ENCODE measurements around the gene PWWP2B. TPM values are rescaled to one million over a fixed set of nuclear protein-coding genes. Genes with fewer than 3 reads are reported as not detected.

Gene PWWP2B
- total and polyA plus RNA-seq, 2 of the 4 experiments (the other 2 are of a cell fraction) = 1.7 to 2.2 TPM

GRCh38 chr10:132464256-132465192, 67.5 kb downstream of the PWWP2B start:
- no peak overlapping the region for H3K4me2 ChIP-seq (ENCODE audit: low read depth, low read length)
- H2BK20ac ChIP-seq (ENCODE audit: low read depth, low read length) = no peak overlapping the region
- H4K5ac ChIP-seq (ENCODE audit: low read depth, low read length) = no peak overlapping the region
- no peak overlapping the region for H3K14ac ChIP-seq (replicated peaks; ENCODE audit: low read depth, low read length)
- no peak overlapping the region; a peak in 1 of 4 replicates for H4K8ac ChIP-seq (ENCODE audit: low read depth in 2 of 2, low read length in 2 of 2)
- H2BK15ac ChIP-seq (ENCODE audit: low read depth, low read length) = no peak overlapping the region
- H3K4ac ChIP-seq (ENCODE audit: low read depth, low read length) = no peak overlapping the region
- H4K20me1 ChIP-seq (ENCODE audit: insufficient read depth, low read length) = no peaks in the 10 kb centered on the region
- H2AK9ac ChIP-seq (replicated peaks; ENCODE audit: low read depth, low read length, poor library complexity) = no peak overlapping the region
- POLR2A ChIA-PET (ENCODE audit: unreplicated experiment) = no interaction called here
- no peak overlapping the region for H3K27ac ChIP-seq (ENCODE audit: insufficient read depth, low read length)
- WGBS, 2 experiments (ENCODE audit: extremely low coverage in 2 of 2, insufficient read length in 1 of 2) = 45% methylated on average over 9 of the region's 22 CpGs; no CpG with 5 or more reads in 1 of the 2 experiments
- H3K9me1 ChIP-seq (ENCODE audit: insufficient read depth, low read length) = no peaks in the 10 kb centered on the region
- no peaks in the 10 kb centered on the region for H3K9me3 ChIP-seq (ENCODE audit: control insufficient read depth, insufficient read depth, low read length)
- H2AK5ac ChIP-seq (ENCODE audit: low read depth, low read length) = no peak overlapping the region
- H3K36me3 ChIP-seq (ENCODE audit: control insufficient read depth, insufficient read depth, low read length) = no peaks in the 10 kb centered on the region
- intact Hi-C loops (cut with micrococcal nuclease) = no loop called here
- H2AFZ ChIP-seq (replicated peaks; ENCODE audit: low read length, poor library complexity) = peak overlapping the region; percentile 80
- BruUV-seq (replicated peaks) = no TSS peak
- H3K9ac ChIP-seq (ENCODE audit: low read depth, low read length) = no peak overlapping the region
- H2BK120ac ChIP-seq (ENCODE audit: low read depth, low read length) = no peak overlapping the region
- no peak overlapping the region for H3K4me3 ChIP-seq (ENCODE audit: insufficient read depth, low read depth, low read length)
- ATAC-seq (ENCODE audit: low read depth) (no peak; the same call in 1 of the 2 replicates), DNase-seq (no peak)
- dilution Hi-C loops (cut with HindIII; ENCODE audit: low sequenced_read_pairs, unreplicated experiment) = no loop called here
- H3K79me1 ChIP-seq (ENCODE audit: low read depth in 1 of 2, low read length in 2 of 2) = no peaks in the 10 kb centered on the region
- in situ Hi-C loops (cut with MboI; ENCODE audit: low sequenced_read_pairs) = no loop called here
- no peaks in the 10 kb centered on the region; the same call in 1 of the 2 replicates for H3K4me1 ChIP-seq (ENCODE audit: control insufficient read depth, insufficient read depth, low read length)
- CTCF ChIA-PET = no interaction called here
- H2BK5ac ChIP-seq (ENCODE audit: low read depth, low read length, poor library complexity, severe bottlenecking) = no peak overlapping the region
- no peak overlapping the region for H3K18ac ChIP-seq (ENCODE audit: low read depth, low read length)
- H3K23ac ChIP-seq (ENCODE audit: low read depth, low read length) = no peak overlapping the region
- no peak overlapping the region for H4K91ac ChIP-seq (ENCODE audit: insufficient read depth, low read depth, low read length)
- no peak overlapping the region for H3K56ac ChIP-seq (ENCODE audit: extremely low read depth, insufficient read depth, low read length)
- H3K27me3 ChIP-seq (ENCODE audit: control insufficient read depth, insufficient read depth, low read length) = peaks cover 3% of the 10 kb centered on the region; the same call in 1 of the 2 replicates
- TF ChIP-seq ELK1 (IDR thresholded peaks at IDR 0.05; ENCODE audit: borderline replicate concordance, low read depth, low read length) = no peak
- no peak for TF ChIP-seq MXI1 (IDR thresholded peaks at IDR 0.05; ENCODE audit: borderline replicate concordance, low read depth, low read length)
- TF ChIP-seq RAD21 (IDR thresholded peaks at IDR 0.05; ENCODE audit: low read length) = no peak
- no peak for TF ChIP-seq NFE2L2 (IDR thresholded peaks at IDR 0.05; ENCODE audit: low read depth, low read length)
- no peak for TF ChIP-seq CEBPB (IDR thresholded peaks at IDR 0.05; ENCODE audit: low read depth, low read length)
- no peak for TF ChIP-seq MAZ (IDR thresholded peaks at IDR 0.05; ENCODE audit: borderline replicate concordance, low read depth, low read length)
- no peak for TF ChIP-seq BHLHE40 (IDR thresholded peaks at IDR 0.05; ENCODE audit: low read depth, low read length)
- no peak for TF ChIP-seq CTCF (conservative IDR thresholded peaks at IDR 0.05; ENCODE audit: low read depth, low read length)
- TF ChIP-seq MAFK (IDR thresholded peaks at IDR 0.05; ENCODE audit: low read depth, low read length) = no peak
- no peak for TF ChIP-seq POLR2A (IDR thresholded peaks at IDR 0.05; ENCODE audit: low read depth, low read length)
- no peak for TF ChIP-seq USF2 (IDR thresholded peaks at IDR 0.05; ENCODE audit: low read depth, low read length)
- no peak for TF ChIP-seq RCOR1 (IDR thresholded peaks at IDR 0.05; ENCODE audit: insufficient replicate concordance, low read length)
- TF ChIP-seq CHD1 (IDR thresholded peaks at IDR 0.05; ENCODE audit: low read depth, low read length) = no peak
- no peak for TF ChIP-seq FOS (IDR thresholded peaks at IDR 0.05; ENCODE audit: low read depth, low read length)
- TF ChIP-seq RFX5 (IDR thresholded peaks at IDR 0.05; ENCODE audit: low read depth, low read length) = no peak

All from IMR-90 (cell line).